OCI-LY7 (cell line): ENCODE results near the gene KRTAP22-1.

ENCODE experiments used
- CTCF ChIP-seq: fragments of 200-600 bp; sonication (generic); conservative IDR thresholded peaks from 2 replicates; pipeline ENCODE4 v1.5.1; 2014; ENCODE audit warnings: mild to moderate bottlenecking, antibody characterized with exemption, low read length, moderate library complexity, mixed read lengths
- EZH2phosphoT487 ChIP-seq: fragments of 200-600 bp; sonication (generic); IDR thresholded peaks from 2 replicates; pipeline ENCODE4 v1.6.1; 2018; ENCODE audit warnings: low read depth, borderline replicate concordance, mild to moderate bottlenecking, mixed run types, antibody characterized with exemption, low read length, moderate library complexity, mixed read lengths

GRCh38 chr21:30590297-30590696, 10.6 kb upstream of the KRTAP22-1 start, which contains the start of gene KRTAP22-2:
- no peak for TF ChIP-seq CTCF
- TF ChIP-seq EZH2phosphoT487 = no peak
